ENCODE data around the gene CDC42SE1.

- TF ChIP-seq CTCF (conservative IDR thresholded peaks at IDR 0.05) (no peak), EZH2 (IDR thresholded peaks at IDR 0.05; ENCODE audit: low read depth) (no peak)
These were observed 48.1 kb downstream of the CDC42SE1 start for GRCh38 chr1:151011154-151011850.

Measured in PC-9 (cell line).